ENCODE results near the gene RASSF4.
A peak's percentile ranks its signal among the peaks of the same experiment; 100 is the strongest.

The RASSF4 gene, protein sequence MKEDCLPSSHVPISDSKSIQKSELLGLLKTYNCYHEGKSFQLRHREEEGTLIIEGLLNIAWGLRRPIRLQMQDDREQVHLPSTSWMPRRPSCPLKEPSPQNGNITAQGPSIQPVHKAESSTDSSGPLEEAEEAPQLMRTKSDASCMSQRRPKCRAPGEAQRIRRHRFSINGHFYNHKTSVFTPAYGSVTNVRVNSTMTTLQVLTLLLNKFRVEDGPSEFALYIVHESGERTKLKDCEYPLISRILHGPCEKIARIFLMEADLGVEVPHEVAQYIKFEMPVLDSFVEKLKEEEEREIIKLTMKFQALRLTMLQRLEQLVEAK

DNA sequence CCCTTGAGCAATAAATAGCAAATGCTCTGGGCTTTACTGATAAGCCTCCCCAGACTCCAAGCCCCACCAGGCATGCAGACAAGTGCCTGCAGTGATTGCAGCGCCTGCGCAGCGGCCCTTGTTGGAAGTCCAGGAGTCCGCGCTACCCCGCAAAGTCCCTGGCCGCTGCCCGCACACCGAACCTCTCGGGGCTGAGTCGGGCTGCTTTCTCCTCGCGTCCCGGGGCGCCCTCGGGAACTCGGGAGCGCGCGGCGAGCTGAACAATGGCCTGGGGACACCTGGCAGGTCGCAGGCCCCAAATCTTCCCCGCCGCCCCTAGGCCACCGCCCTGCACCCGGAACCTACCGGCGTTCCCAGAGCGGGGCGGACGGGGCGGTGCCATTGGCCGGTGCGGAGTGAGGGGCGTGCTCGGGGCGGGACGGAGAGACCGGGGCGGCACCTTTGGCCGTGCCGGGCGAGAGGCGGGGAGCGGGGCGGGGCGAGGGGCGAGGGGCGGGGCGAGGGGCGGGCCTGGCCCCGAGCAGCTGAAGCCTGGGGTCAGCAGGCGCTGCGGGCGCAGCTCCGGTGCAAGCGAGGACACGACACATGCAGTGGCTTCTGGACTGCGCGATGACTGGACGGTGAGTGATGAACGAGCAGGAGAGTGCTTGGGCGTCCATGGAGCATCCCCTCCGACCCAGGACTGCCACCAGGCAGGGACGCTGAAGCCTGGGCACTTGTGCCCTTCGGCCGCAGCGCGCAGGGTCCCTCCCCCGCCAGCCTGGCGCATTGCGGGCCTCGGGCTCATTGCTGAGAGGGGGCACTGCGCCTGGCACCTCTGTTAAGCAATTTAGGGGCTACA lies at the start of gene RASSF4:
Gene RASSF4 (plus strand): TSS at position 556 of the 841 bp plus-strand sequence. CDS start 10,401 bp downstream, outside the sequence.
- peak; percentile 90 for DNase-seq

DNA sequence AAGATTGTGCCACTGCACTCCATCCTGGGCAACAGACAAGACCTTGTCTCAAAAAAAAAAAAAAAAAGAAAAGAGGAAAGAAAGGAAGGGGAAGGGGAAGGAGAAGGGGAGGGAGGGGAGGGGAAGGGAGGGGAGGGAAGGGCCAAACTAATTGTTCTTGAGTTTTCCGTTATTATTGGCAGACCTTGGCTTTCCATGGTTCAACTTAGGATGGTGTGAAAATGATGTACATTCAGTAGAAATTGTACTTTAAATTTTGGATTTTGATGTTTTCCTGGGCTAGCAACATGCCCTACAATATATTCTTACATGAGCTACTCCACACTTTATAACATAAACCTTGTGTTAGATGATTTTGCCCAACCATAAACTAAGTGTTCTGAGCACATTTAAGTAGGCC lies 49.7 kb upstream of the RASSF4 start:
- no peak for DNase-seq

DNA sequence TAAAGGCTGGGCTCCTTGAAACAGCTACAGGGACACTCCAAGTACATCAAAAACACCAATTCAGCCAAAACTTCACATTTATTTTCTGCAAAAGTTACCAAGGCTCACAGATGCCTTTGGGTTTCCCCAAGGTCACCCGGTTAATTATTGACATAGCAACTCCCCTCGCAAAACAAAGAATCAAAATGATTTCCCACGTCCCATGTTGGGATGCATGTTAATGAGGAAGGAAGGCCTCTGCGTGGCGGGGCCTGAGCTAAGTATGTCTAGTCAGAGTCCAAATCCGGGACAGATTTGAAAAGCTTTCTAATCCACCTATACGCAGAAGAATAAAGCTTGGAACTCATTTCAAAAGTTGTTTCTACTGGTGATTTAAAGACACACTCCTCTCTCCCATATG lies 49.0 kb upstream of the RASSF4 start:
- no peak for DNase-seq

DNA sequence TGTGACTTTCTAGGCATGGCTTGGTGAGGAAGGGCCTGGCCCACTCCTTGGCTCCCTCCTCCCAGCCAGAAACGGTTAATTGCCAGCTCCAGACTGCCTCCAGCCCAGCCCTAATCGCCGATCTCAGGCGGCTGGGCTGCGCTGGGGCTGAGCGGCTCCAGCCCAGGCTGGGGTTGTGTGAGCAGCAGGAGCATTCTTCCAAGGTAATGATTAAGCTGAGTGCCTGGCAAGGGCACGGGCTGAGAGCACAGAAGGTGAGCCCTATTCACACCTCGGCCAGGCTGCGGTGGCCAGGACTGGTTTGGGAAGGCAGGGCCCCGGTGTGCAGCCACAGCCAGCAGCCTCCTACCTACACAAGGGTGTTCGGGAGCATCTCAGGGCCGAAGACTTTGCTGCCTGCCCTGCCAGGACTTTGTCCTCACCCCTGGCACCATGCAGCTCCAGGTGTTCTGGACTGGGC lies 48.5 kb upstream of the RASSF4 start, which contains the start of gene TMEM72:
Gene TMEM72 (plus strand): TSS at position 257 of the 460 bp plus-strand sequence. CDS start 176 bp downstream, at position 433.
- DNase-seq = peak; percentile 75

DNA sequence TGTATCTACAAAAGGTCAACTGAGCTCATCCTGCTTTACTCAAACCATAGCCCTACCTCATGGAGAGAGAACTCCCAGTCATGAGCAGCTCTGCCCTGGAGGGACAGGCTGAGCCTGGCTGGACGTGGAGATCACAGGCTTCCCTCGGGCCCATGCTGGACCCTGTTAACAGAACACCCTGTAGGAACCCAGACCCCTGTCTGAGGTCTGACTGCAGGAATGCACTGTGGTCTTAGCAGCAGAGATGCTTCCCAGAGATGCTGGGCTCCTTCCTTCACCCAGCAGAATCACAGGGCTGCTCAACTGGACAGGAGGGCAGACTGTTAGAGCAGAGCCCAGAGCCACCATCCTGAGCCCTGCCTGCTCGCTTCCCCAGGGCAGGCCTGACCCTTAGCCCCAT lies 47.7 kb upstream of the RASSF4 start:
- DNase-seq = no peak

DNA sequence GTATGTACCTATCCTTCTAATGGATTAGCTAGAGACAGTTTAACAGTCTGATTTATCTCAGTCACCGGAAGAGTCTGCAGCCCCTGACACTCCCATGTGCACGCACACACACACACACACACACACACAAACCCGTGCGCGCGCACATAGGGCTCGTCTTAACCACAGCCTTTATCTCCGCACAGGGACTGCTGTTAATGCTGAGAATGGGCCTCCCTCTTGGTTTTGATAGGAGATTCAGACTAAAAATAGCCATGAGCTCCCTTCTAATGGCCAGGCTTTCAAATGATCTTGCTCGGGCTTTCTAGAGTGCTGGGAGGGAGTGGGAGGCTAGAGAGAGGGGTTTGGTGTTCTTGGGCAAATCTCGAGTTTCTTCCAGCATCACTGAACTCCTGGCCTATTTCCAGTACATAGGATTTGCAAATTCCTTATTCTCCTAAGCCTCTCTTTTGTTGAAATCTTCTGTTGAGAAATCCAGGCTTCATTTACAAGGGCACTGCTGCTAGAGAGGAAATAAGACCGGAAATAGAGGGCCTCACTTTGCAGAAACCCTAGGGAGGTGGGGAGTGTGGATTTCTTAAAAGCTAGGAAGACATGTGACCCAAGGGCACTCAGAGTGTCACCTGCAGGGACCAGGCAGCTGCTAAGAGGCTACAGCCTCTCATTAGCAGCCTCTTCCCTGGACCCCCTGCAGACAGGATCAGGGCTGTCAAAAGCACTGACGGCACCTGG lies 46.1 kb upstream of the RASSF4 start:
- peak; percentile 96 for DNase-seq

DNA sequence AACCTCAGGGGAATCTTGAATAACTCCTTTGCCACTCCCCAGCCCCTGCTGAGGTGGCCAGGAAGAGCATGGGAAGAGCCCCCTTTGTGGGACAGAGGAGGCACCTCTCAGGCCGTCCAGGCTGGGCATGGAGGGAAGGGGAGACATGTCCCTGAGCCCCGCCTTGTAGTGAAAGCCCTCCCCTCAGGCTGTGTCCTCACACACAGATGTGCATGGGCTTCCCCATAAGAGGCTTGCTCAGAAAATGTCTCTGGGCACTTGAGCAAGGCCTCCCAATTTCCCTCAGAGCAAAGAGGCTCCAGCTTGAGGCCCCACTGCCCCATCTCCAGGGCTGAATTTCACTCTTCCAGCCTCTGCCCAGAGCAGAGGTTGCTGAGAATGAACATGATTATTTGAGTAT lies 44.7 kb upstream of the RASSF4 start:
- no peak for DNase-seq

DNA sequence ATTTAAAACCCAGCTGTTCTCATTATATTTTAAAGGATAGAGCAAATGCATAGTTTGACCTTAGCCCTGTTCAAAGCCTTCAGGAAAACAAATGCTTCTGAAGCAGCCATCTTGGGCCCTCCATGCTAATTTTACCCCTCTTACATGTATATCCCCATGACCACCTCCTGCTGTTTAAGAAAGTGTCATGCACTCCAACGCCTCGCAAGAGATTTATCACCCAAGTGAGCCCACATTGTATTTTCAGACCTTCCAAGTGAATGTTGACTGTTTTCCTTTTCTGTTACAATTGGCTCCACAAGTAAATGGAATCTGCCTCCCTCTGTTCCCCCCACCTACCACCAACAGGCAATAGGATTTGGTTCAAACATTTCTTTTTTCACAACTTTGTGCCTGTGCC lies 43.2 kb upstream of the RASSF4 start:
- no peak for DNase-seq

DNA sequence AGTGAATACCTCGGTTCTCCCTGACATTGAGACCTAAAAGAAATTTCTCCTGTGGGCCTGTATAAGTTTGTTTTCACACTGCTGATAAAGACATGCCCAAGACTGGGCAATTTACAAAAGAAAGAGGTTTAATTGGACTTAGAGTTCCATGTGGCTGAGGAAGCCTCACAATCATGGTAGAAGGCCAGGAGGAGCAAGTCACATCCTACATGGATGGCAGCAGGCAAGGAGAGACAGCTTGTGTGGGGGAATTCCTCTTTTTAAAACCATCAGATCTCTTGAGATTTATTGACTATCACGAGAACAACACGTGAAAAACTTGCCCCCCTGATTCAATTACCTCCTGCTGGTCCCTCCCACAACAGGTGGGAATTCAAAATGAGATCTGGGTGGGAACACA lies 41.8 kb upstream of the RASSF4 start:
- no peak for DNase-seq

DNA sequence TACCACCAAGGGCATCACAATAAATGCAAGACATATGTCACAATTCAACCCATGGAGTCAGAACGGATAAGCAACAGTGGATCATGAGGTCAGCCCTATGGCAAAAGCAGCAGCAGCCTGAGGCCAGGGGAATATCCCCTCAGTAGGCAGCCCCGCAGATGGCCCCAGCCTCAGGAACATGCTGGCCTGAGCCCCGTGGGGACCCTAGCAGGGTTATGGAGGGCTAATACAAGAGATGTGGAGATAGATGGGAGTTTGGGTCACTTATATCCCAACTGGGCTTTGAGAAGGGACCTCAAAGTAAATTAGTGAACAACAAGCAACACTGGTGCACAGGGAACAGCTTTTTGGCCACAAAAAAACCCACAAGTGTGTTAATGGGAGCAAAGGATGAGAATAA lies 39.4 kb upstream of the RASSF4 start:
- DNase-seq = no peak

DNA sequence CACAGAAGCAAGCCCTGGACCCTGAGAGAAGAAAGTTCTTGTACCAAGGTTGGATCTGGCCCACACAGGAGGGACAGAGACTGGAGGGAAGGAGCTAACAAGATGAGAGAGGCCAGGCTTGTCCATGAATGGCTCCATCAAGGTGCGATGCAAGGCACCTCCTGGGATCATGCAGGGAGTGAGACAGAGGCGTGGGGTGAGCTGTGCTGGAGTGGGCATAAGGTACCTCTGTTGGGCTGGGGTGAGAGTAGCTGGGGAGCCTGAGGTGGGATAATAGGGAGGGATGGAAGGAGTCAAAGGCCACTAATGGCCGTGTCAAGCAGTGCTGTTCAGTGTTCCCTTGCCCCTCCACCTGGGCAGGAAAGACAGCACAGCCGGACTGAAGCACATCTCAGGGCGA lies 38.5 kb upstream of the RASSF4 start:
- no peak for DNase-seq

DNA sequence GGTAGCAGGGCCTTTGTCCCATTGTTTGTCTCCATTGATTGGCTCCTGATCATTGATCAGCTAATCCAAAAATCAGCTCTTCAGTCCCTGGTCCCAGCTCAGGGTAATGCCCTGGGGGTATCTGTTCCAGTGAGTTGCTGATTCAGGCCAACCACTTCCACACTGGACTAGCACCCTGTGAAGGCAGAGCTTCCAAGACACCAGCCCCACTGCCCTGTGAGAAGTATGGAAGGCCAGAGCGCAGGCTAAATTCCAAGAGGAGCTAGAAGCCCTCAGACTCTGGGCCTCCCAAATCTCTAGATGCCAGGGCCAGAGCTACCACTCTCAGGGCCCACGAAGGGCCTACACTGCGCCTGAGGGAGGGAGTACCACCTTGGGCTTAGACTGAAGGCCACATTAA lies 38.1 kb upstream of the RASSF4 start:
- DNase-seq = no peak

DNA sequence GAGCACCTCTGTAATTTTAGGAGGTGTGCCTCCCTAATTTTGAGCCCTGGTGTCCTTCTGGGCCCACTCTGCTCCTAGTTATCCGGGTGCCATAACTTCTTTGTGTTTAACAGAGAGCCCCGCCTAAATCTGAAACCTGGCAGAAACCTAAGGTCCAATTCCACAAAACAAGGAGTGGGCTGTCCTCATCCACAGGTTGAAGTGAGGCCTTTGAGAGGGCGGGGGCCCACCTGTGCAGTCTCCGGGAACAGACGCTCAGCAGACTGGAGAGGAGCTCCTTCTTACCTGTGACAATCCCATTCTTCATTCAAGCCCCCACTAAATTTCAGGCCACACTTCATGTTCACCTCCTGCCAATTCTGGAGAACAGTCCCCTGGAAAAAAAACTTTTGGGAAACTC lies 37.6 kb upstream of the RASSF4 start:
- no peak for DNase-seq

DNA sequence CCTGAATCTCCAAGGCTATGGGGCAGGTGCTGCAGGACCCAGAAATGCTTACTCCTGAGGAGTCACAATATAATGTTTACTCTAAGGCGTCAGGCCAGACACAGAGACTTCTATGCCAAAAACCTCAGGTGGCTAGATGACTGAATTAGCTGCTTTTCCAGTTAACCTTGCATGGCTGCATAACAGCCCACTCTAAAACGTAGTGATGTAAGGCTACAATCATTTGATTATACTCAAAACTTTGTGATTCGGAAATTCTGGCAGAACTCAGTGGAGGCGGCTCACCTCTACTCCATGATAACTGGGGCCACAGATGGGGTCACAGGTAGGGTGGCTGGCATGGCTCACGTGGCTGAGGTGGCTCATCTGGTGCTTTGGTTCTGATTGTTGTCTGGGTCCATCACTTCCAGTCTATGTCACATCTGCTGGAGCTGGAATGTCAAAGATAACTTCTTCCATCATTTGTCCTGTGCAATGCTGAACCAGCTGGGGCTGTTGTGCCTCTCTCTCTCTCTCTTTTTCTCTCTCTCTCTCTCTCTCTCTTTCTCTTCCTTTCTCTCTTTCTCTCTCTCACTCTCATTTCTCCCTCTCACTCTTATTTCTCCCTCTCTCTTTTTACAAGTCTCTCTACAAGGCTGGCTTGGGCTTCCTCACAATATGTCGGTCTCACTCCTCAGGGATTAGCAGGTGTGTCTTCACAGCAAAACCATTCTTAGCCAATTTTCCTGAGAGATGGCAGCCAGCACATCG lies 36.6 kb upstream of the RASSF4 start:
- DNase-seq = no peak

DNA sequence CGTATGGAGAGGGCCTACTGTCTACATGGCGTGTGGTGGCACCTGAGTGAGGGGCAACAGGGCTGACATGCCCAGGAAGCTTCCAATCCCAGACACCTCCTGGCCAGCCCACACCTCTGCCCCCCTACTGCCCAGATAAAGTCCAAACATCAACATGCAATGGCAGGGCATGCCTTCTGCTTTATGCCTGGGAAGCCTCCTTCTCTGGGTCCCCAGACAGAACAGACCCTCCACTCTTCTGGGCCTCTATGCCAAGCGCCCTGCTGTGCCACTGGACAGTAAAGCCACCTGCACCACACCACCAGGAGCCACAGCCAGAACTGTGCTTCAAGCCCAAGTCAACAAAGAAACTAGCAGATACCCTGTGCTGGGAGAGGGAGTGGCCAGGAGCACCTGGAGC lies 36.0 kb upstream of the RASSF4 start:
- no peak for DNase-seq

DNA sequence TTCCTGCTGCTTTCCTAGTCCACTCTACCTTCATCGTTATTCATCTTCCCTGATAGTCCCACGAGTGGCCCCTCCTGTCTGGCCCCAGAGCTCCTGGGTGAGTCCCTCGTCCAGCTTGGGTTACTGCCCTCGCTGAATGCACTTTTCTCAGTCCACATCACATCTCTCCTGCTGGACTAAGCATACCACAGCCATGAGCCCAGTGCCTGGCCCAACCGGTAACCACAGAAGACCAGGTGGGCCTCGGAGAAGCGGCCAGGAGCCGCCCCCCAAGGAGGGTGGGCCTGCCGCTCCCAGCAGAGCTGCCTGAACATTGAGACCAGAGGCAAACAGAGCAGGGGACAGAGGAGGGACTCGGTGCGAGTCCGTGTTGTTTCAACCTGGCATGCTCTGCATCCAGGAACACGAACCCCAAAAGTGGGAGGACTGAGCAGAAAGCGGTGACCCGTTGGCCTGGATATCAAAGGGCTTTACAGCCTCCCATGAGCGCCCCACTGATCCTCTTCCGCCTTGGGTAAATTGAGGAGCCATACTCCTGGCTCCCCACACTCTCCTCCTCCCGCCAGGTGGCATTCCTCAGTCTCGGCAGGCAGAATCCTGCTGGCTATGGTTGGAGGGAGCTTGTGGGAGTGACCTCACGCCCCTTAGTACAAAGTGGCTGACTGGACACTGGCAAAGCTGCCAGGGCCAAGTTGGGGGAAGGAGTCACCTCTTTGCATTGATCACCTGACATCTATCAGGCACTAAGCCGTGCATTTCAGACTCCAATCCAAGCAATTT lies 35.2 kb upstream of the RASSF4 start:
- no peak for DNase-seq

DNA sequence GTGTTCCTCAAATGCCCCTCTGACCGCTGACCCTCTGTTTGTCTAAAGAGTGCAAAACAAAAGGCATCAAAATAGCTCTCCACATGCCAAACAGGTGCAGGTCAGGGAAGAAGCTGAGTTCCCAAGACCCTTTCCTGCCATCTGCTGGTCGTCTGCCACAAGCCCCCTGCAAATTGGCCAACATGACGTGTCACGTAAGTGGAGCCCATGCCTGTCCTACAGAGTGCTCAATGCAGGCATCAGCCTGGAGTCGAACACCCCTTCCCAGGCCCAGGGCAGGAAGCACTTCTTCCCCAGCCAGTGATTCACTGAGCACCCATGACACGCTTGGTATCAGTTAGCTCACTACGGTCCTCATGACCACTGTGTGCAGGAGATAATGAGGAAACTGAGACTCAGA lies 34.4 kb upstream of the RASSF4 start:
- peak; percentile 42 for DNase-seq

DNA sequence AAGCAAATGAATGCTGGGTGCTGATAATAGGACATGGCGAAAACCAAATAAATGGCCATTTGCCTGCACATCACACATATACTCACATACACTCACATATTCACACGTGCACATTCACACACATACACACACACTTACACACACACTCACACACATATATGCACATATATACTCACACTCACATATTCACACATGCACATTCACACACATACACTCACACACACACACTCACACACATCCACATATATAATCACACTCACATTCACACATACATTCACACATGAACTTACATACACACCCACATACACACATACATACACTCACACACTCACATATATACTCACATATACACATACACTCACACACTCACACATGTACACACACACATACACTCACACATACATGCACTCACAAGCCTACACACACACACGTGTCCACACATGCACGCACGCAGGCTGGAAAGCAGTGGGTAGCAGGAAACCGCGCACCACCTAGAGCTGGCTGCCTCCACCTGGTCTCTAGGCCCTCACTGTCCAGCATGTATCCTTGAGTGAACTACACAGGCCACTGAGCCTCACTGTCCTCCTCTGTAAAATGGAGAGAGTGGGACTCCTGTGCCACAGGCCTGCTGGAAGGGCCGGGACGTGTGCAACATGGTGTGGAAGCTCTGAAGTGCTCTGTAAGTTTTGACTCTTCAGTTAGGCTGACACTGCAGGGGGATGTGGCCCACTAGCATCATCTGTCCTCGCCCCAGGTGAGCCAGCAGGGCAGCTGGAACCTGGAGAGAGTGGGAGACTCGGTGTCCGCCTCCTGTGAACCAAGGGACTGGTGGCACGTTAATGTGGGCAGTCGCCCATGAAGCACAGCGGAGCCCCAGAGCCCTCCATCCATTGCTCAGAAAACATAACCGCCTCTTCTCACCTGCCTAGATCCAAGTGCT lies 33.5 kb upstream of the RASSF4 start:
- DNase-seq = no peak

DNA sequence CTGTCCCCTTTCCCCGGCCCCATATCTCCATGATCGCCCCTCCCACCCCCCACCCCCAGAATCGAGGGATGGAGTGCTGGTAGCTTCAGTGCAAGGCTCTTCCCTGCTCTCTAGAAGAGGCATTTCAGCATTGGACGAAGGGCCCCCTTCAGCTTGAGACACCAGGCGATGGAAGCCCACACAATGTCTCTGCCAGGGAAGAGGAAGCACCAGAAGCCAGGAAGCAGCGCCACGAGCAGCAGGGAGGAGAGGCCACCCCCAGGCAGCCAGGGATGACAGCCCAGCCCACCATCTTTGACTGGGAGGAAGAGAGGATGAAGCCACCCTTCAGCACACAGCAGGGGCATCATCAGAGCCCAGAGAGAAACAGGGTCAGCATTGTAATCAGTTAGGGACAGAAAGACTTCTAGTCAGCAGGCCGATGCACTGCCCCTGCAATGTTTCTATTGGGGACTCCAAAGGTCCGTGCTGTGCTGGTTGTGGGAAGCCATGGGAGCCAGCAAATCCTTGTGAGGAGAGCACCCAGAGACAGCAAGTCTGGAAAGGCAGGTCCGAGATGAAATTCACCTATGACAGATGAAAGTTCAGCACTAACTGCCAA lies 32.8 kb upstream of the RASSF4 start:
- no peak for DNase-seq

DNA sequence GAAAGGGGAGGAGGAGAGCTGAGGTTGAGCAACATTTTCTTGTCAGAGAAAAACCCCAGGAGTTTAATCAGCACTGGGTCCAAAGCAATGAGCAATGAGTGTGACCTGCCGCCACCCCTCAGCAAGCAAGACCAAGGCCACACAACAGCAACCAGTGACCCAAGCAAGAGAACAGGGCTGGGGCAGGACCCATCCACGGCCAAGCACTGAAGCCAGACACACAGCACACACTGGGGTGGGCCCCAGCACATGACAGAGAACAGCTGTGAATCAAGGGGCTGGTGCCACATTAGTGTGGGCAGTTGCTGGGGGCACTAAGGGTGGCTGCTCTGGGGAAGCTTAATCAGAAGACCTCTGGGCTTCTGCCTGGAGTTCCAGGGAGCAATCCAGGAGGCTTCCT lies 32.2 kb upstream of the RASSF4 start:
- DNase-seq = no peak
